ENCODE results near the gene BCAP31.
"Not testable (repeated sequence)": the region's sequence is repeated elsewhere in the genome, so short reads cannot be mapped to it uniquely, and the experiment has no call there.

BCAP31 gene

GRCh38 chrX:153707406-153707805 lies 16.8 kb downstream of the BCAP31 start:
- DNase-seq: no peak

GRCh38 chrX:153706799-153707198 lies 17.4 kb downstream of the BCAP31 start:
- DNase-seq: no peak

DNA sequence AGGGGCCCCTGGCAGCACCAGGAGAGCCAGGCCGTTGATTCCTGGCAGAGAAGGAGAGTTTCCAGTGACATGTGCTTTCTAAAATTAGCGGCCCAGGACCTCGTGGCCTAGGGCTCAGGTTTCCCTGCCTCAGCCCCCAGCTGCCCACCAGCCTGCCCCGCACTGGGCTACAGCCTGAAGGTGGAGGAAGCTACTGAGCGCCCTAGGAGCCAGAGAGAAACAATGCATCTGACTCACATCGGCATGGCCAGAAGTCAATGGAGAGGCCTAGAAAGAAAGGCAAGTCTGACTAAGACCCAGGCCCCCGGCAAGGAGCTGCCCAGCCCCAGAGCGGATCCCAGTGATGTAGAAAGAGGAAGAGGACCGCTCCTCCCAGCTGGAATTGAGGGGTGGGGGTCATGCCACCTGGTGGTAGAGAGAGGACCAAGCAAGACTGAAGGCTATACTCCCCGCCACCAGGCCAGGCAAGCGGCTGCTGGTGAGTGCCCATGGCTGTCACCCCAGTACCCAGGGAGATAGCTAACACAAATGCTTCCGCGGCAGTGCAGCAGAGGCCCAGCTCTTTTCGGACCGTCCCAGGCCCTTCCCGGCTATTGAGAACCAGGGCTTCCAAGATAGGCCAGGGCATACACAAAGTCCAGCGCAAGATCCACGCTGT lies 18.7 kb downstream of the BCAP31 start:
- not testable (repeated sequence) for DNase-seq

DNA sequence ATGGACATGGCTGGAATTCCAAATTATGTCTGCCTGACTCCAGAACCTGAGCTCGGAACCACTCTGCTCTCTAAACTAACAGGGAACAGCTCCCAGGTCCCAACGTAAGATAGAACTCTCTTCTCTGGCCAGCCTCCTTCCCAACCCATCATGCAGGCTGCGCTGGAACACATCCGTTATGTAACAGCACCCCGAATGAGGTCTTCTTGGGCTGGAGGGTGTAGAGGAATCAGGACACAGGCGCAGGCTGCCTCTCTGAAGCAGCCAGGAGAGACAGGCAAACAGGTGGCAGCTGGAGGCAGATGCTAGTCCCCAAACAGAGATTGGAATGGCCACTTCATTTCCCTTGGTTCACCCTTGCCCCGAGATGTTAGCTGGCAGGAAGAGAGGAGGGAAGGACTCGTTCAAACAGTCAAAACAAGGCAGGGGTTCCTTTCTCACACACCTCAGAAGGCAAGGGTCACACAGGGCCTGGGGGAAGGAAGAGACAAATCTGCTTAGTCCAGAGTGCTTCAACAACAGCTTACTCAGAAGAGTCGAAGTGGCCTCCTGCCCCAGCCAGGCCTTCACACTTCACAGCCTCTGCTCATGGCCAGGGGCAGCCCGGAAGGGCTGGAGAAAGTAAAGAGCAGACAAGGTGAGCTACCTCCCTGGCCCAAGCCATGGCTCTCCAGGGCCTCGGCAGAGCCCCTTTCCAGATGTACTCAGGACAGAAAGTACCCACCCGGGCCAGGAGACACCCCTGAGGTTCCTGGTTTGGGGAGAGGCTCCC lies 19.4 kb downstream of the BCAP31 start:
- DNase-seq: not testable (repeated sequence)

DNA sequence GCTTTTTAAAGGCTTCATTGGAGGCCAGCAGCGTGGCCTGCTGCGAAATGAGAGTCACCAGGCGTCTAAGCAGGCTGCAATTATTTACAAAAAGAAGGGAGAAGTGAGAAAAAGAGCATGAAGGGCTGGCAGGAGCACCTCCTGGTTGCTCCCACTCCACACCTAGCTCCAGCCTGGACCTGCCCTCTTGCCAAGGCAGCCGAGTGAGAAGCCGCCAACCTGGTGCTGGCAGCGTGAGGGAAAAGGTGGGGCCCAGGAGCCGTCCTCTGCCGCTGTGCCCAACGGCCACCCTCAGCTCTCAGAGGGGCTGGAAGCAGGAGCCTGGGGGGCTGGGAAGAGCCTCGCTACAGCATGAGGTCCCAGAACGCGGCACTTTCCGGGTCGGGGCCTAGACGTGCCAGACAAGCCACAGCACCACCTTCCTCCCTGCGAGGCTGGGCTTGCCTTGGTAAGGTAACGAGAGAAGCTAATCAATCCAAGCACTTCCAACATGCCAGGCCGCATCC lies 20.1 kb downstream of the BCAP31 start:
- DNase-seq: no peak

DNA sequence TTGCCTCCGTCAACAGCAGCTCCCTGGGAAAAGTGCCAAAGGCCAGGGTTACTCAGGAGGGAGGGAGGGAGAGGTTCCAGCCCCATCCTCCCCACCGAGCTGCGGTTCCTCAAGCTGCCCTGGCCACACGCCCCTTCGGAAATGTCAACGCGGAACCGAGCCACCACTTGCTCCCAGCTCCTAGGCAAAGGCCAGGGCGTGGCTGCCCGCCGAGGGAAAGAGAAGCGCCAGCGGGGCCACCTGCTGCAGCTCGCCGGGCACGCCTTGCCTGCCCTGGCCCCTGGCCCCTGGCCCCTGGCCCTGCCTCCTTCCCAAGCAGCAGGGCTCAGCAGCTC lies 21.2 kb downstream of the BCAP31 start:
- no peak for DNase-seq

- no peak for DNase-seq
Measured at GRCh38 chrX:153702336-153703035, 21.7 kb downstream of the BCAP31 start.

DNA sequence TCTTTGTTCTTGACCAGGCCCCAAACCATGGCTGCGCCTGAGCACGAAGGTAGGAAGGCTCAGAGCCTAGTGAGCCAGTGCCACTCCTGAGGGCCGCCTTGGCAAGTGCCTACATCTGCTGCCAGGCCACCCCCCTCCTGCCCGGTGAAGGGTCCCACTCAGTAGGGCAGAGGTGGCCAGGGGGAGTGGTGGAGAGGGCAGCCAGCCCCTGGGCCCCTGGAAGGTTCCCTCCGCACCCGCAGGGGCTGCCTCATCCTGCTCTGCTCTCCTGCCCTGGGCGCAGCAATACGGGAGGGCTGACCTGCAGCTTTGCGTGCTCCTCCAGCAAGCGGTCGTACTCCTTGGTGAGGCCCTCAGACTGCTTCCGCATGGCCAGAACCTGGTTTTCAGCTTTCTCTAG lies 22.5 kb downstream of the BCAP31 start:
- no peak for DNase-seq

DNA sequence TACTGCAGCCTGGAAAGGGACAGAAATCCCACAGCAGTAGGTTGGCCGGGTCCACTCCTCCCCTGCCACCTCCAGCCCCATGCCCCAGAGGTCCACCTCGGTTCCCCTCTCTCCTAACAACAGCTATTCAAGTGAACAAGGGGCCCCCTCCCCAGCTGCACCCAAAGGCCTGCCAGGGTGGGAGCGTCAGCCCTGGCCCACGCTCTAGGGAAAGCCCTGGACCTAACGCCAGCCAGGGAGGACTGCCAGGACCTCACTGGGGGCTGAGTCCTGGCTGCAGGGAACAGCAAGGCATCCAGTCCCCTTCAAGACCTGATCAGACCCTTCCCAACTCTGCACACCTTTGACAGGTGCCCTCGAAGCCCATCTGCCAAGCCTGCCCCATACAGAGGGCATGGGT lies 23.2 kb downstream of the BCAP31 start:
- no peak for DNase-seq

GRCh38 chrX:153700376-153700945 lies 23.7 kb downstream of the BCAP31 start:
- no peak for DNase-seq

DNA sequence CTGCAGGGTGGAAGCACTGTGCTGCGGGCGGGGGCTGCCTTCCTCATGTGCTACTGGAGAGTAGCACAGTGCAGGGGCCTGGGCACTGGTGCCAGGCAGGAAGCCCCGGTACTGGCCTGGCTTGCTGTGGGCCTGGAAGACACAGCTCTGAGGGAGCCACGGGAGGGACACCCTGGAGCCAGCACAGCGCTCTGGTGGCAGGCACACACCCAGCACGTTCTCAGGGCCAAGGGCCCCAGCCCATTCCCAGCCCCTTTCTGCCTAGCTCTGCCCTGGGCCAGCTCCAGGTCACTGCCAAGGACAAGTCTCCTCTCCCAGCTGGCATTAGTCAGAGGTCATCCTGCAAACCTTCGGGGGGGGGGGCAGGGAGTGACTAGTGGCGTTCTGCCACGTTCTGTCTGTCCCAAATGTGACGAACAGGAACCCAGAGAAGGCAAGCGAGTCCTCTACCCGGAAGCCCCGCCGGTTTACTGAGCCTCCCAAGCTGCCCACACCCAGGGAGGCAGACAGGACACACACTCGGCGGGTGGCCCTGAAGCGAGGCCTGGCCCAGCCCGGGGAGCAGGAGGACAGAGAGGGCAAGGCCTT lies 24.3 kb downstream of the BCAP31 start:
- not testable (repeated sequence) for DNase-seq

DNA sequence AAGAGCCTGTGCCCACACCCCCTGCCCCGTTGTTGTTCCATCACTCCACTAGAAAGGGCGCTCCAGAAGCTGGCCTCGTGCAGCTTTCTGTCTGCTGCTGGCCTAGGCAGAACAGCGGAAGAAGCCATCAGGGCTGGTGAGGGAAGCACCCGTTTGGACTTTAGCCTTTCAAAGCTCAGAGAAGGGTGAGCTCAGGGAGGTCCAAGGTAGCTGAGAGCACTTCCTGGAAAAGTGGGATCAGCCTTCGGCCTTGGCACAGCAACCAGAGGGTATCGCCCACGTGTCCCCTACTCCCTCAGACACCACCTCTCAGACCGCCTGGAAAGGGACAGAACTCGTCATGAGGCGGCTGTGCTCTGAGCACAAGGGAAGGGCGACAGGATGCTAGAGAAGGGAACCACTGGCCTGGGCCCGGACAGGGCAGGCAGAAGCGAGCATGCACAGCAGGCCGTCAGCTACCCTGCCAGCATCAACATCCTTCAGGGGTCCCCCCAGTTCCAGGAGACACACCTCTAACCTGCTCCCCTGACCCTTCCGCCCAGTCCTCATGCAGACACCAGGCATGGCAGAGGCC lies 24.9 kb downstream of the BCAP31 start:
- not testable (repeated sequence) for DNase-seq

DNA sequence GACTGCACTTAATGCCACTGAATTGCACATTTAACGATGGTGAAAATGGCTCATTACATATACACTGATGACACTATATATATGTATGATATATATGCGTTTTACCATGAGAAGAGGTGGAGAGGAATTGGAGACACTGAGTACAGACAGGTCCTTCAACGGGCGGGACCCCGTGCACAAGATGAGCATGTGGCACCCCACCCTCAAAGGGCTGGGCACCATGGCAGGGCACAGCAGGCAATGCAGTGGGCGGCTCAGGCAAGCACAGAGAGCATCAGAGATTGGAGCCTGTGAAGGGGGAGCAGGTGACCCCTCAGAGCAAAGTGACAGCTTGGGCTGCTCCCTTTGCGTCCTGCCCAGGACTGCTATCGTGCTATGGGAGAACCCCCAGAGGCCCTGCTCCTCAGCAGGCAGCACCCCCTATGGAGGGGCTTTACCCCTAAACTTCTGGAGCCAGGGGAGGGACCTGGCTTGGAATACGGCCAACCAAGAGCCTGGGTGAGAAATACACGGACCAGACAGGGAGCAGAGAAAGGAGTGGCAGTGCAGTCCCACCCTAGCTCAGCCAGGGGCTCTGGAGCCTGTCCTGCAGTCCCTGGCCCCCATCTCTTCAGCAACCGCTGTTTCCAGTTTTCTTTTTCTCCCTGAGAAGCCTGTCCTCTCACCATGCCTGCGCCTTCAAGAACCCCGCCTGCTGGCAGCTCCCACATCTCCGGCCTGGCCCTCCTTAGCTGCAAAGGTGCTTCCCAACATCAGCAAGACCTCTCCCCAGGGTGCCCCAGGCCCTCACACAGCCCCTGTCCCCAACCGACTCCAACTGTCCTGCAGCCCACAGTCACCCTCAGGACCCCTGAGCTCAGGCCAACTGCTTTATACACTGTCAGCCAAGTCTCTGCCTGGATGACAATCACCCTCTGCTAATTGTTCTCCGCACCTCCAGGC lies 26.0 kb downstream of the BCAP31 start:
- no peak for DNase-seq

- DNase-seq: not testable (repeated sequence)
Measured at GRCh38 chrX:153696986-153697722, 27.0 kb downstream of the BCAP31 start.

GRCh38 chrX:153696538-153696937 lies 27.6 kb downstream of the BCAP31 start:
- not testable (repeated sequence) for DNase-seq

DNA sequence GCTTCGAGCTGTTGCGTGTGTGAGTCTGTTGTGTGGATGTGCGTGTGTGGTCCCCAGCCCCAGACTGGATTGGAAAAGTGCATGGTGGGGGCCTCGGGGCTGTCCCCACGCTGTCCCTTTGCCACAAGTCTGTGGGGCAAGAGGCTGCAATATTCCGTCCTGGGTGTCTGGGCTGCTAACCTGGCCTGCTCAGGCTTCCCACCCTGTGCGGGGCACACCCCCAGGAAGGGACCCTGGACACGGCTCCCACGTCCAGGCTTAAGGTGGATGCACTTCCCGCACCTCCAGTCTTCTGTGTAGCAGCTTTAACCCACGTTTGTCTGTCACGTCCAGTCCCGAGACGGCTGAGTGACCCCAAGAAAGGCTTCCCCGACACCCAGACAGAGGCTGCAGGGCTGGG lies 28.1 kb downstream of the BCAP31 start:
- no peak for DNase-seq

DNA sequence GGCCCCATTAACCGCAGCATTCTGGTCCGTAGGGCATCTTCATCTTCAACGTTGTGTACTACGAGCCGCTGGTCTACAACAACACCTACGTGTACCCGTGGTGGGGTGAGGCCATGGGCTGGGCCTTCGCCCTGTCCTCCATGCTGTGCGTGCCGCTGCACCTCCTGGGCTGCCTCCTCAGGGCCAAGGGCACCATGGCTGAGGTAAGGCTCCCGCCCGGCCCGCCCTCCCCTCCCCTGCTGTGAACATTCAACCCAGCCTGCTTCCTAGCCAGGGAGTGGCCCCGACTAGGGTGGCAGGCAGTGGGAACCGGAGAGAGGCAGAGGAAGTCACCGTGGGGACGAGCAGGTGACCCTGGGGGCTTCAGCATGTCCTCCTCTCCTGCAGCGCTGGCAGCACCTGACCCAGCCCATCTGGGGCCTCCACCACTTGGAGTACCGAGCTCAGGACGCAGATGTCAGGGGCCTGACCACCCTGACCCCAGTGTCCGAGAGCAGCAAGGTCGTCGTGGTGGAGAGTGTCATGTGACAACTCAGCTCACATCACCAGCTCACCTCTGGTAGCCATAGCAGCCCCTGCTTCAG lies 29.4 kb downstream of the BCAP31 start:
- no peak for DNase-seq

GRCh38 chrX:153694256-153694655 lies 29.9 kb downstream of the BCAP31 start:
- not testable (repeated sequence) for DNase-seq

- DNase-seq: no peak
Measured at GRCh38 chrX:153693216-153694086, 30.7 kb downstream of the BCAP31 start.
